ENCODE results near the gene AIF1L. TPM values are rescaled to one million over a fixed set of nuclear protein-coding genes. Genes with fewer than 3 reads are reported as not detected.
A peak's percentile ranks its signal among the peaks of the same experiment; 100 is the strongest.

Gene AIF1L
- total RNA-seq, 2 donors from 2014 or later = 4.9 to 11.5 TPM

DNA sequence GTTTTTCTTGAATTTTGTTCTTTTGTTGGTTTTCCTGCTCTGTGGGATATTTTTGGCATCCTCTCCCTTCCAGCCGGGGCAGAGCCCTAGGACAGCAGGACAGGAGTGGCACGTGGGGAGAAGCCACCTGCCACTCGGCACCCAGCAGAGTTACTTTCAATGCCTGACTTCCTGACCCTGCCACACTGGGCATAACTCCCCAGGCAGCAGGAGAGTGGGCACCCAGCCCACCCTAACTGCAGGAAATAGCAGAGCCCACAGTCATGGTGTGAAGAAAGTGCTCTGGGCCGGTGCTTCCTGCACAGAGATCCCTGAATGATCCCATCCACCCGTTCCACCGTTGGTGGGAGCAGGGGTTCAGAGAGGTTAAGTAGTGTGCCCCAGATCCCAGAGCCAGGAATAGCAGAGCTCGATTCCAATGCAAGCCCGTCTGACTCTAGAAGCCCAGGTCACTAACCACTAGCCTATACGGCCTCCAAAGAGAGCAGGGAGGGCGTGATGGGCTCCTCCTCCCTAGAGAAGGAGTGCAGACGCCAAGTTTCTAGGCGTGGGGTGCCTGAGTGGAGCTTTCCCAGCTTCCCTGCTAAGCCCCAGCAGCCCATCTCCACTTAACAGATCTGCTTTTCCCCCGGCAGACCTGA is 20.9 kb downstream of the AIF1L start:
- intact Hi-C loops (cut with DNase I) = no loop called here
- no peaks in the 10 kb centered on the region for H3K9me3 ChIP-seq
- peak overlapping the region in 2 of 4 donors; percentile 16 to 27 for H3K27ac ChIP-seq
- no peaks in the 10 kb centered on the region for H3K27me3 ChIP-seq
- no peaks in the 10 kb centered on the region for H3K36me3 ChIP-seq (replicated peaks in 1 of 2; ENCODE audit: insufficient read depth in 1 of 2, low read depth in 2 of 2)
- no peak for DNase-seq
- peak; percentile 30 for ATAC-seq
- H3K4me3 ChIP-seq = no peak overlapping the region
- TF ChIP-seq POLR2A (IDR thresholded peaks at IDR 0.05) = no peak
- TF ChIP-seq, protein P1, sequence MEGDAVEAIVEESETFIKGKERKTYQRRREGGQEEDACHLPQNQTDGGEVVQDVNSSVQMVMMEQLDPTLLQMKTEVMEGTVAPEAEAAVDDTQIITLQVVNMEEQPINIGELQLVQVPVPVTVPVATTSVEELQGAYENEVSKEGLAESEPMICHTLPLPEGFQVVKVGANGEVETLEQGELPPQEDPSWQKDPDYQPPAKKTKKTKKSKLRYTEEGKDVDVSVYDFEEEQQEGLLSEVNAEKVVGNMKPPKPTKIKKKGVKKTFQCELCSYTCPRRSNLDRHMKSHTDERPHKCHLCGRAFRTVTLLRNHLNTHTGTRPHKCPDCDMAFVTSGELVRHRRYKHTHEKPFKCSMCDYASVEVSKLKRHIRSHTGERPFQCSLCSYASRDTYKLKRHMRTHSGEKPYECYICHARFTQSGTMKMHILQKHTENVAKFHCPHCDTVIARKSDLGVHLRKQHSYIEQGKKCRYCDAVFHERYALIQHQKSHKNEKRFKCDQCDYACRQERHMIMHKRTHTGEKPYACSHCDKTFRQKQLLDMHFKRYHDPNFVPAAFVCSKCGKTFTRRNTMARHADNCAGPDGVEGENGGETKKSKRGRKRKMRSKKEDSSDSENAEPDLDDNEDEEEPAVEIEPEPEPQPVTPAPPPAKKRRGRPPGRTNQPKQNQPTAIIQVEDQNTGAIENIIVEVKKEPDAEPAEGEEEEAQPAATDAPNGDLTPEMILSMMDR (IDR thresholded peaks at IDR 0.05) = no peak
- WGBS, 2 donors = 63 to 71% methylated on average over 6 to 13 of the region's 13 CpGs
- H3K4me1 ChIP-seq = no peaks in the 10 kb centered on the region

- WGBS, 2 donors = 74 to 77% methylated on average over 4 of the region's 4 CpGs
- Histone ChIP-seq H3K27ac (peak overlapping the region in 1 of 4 donors; percentile 27), H3K4me3 (no peak overlapping the region), H3K4me1 (no peaks in the 10 kb centered on the region), H3K27me3 (no peaks in the 10 kb centered on the region), H3K36me3 (replicated peaks in 1 of 2; ENCODE audit: insufficient read depth in 1 of 2, low read depth in 2 of 2) (no peaks in the 10 kb centered on the region), H3K9me3 (no peaks in the 10 kb centered on the region)
- intact Hi-C loops (cut with DNase I) = no loop called here
- no peak for DNase-seq
- TF ChIP-seq POLR2A (IDR thresholded peaks at IDR 0.05) = no peak
- TF ChIP-seq, protein P1 (IDR thresholded peaks at IDR 0.05) = no peak
- ATAC-seq = no peak
Observed at GRCh38 chr9:131117762-131118145, 21.4 kb downstream of the AIF1L start.

GRCh38 chr9:131119600-131119999 is 23.3 kb downstream of the AIF1L start:
- TF ChIP-seq POLR2A (IDR thresholded peaks at IDR 0.05) = no peak
- TF ChIP-seq, protein P1 (IDR thresholded peaks at IDR 0.05) = no peak
- no peaks in the 10 kb centered on the region for H3K36me3 ChIP-seq (replicated peaks in 1 of 2; ENCODE audit: insufficient read depth in 1 of 2, low read depth in 2 of 2)
- no peak for DNase-seq
- no peak for ATAC-seq
- H3K4me3 ChIP-seq = no peak overlapping the region
- H3K27ac ChIP-seq = no peak overlapping the region
- WGBS, 2 donors = 77 to 82% methylated on average over 2 to 8 of the region's 8 CpGs
- intact Hi-C loops (cut with DNase I) = no loop called here
- H3K9me3 ChIP-seq = no peaks in the 10 kb centered on the region
- peaks cover 3% of the 10 kb centered on the region for H3K4me1 ChIP-seq
- no peaks in the 10 kb centered on the region for H3K27me3 ChIP-seq

GRCh38 chr9:131120620-131121228 is 24.4 kb downstream of the AIF1L start:
- Histone ChIP-seq H3K4me1 (peaks cover 7% of the 10 kb centered on the region), H3K27me3 (no peaks in the 10 kb centered on the region), H3K27ac (no peak overlapping the region), H3K4me3 (no peak overlapping the region), H3K9me3 (no peaks in the 10 kb centered on the region), H3K36me3 (replicated peaks in 1 of 2; ENCODE audit: insufficient read depth in 1 of 2, low read depth in 2 of 2) (no peaks in the 10 kb centered on the region)
- ATAC-seq (no peak), DNase-seq (no peak)
- WGBS, 2 donors = 89 to 98% methylated on average over 5 to 7 of the region's 7 CpGs
- intact Hi-C loops (cut with DNase I) = no loop called here
- TF ChIP-seq POLR2A (IDR thresholded peaks at IDR 0.05) = no peak

DNA sequence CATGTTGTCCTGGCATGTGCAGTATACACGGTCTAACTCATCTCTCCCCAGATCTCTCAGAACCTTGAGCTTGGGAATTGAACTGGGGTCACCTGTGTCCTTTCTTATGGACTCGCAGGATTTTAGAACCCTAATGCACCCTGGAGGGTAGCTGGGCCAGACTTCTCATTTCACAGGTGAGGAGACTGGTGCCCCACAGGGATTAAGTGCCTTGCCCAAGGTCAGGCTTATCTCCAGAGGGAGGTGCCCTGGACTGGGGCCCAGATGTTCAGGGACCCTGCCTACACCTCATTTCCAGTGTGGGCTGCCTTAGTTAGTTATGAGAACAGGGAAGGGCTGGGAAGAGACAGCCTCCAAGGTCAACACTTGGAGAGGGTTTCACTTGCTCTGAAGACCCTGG is 25.0 kb downstream of the AIF1L start:
- no peak for ATAC-seq
- Histone ChIP-seq H3K36me3 (replicated peaks in 1 of 2; ENCODE audit: insufficient read depth in 1 of 2, low read depth in 2 of 2) (no peaks in the 10 kb centered on the region), H3K4me3 (no peak overlapping the region), H3K27ac (no peak overlapping the region), H3K4me1 (peaks cover 11% of the 10 kb centered on the region), H3K27me3 (no peaks in the 10 kb centered on the region), H3K9me3 (no peaks in the 10 kb centered on the region)
- intact Hi-C loops (cut with DNase I) = no loop called here
- DNase-seq = peak in 1 of 4 donors; percentile 39
- TF ChIP-seq, protein P1 (IDR thresholded peaks at IDR 0.05) = no peak
- no peak for TF ChIP-seq POLR2A (IDR thresholded peaks at IDR 0.05)
- 50 to 60% methylated on average over 1 to 2 of the region's 2 CpGs for WGBS, 2 donors
